GM20000 (cell line): Measurements from ENCODE around the gene LRRC53.

Experiments
- DNase-seq: peaks from one replicate; pipeline ENCODE4 v3.0.0; 2012; ENCODE audit warnings: low spot score
- TF ChIP-seq, protein P1 (sequence below): IDR thresholded peaks from 2 replicates; pipeline ENCODE4 v1.5.1; 2012; ENCODE audit warnings: mild to moderate bottlenecking, control low read depth; ENCODE audit errors: extremely low read depth, missing control alignments

LRRC53 gene

DNA sequence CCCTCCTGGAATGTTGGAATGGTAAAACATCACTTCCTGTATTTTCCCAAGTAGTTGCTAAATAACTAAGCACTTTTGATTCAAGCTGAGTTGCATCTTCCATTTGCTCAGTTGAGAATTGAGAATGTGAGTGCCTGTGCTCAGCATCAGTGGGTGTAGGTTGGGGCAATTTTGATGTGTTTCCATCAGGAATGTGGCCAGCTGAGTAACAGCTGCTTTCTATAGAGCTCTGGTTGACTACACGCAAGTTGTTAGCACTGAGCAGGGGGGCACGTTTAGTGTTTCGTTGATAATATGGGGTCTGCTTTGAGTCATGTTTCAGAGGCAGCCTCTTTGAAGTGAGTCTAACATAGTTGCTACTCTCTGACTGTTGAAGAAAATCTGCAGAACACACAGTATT is 41.5 kb downstream of the LRRC53 start:
- TF ChIP-seq, protein P1, sequence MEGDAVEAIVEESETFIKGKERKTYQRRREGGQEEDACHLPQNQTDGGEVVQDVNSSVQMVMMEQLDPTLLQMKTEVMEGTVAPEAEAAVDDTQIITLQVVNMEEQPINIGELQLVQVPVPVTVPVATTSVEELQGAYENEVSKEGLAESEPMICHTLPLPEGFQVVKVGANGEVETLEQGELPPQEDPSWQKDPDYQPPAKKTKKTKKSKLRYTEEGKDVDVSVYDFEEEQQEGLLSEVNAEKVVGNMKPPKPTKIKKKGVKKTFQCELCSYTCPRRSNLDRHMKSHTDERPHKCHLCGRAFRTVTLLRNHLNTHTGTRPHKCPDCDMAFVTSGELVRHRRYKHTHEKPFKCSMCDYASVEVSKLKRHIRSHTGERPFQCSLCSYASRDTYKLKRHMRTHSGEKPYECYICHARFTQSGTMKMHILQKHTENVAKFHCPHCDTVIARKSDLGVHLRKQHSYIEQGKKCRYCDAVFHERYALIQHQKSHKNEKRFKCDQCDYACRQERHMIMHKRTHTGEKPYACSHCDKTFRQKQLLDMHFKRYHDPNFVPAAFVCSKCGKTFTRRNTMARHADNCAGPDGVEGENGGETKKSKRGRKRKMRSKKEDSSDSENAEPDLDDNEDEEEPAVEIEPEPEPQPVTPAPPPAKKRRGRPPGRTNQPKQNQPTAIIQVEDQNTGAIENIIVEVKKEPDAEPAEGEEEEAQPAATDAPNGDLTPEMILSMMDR, result no peak
- DNase-seq, result no peak

DNA sequence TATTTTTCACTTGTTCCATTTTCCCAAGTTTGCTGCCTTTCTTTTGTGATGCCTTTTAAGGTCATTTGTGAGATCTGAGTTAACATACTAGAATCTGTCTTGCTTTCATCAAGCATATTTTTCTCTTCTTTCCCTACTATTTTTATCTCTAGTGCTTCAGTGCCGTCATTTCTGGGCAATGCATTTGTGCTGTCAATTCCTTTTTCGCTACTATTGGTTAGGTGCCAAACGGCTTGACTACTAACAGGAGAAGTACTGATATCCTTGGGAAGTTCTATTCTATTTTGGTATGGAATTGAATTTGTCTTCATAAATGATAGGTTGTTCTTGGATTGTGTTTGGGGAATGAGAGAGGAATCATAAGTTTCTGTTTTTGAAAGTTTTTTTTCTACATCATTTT is 42.2 kb downstream of the LRRC53 start:
- TF ChIP-seq, protein P1, result no peak
- no peak for DNase-seq

DNA sequence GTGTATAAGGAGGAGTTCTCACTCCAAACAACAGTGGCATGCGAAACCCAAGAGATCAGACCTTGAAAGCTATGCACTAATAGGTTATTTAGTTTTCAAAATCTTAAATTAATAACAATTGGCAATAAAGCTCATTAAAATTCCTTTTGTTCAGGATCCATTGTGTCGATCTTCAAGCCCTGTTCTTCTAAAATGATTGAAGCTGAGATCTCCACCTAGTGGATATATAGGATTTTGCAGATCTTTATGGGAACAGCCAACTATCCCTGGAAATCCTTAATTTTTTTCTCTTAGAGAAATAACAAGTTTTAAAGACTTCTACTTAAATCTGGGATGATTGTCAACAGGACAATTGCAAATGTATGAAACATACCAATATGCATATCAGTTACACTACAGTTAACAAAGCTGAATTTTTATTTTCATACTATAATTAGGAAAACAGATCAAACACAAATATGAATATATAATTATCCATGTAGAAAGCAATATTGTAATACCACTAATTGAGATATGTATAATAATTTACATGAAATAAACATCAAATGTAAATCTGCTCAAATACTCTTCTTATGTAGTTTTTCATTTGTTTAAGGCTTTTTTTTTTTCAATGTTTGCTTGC is 43.3 kb downstream of the LRRC53 start:
- DNase-seq, result peak; percentile 50
- TF ChIP-seq, protein P1, result peak; percentile 17

DNA sequence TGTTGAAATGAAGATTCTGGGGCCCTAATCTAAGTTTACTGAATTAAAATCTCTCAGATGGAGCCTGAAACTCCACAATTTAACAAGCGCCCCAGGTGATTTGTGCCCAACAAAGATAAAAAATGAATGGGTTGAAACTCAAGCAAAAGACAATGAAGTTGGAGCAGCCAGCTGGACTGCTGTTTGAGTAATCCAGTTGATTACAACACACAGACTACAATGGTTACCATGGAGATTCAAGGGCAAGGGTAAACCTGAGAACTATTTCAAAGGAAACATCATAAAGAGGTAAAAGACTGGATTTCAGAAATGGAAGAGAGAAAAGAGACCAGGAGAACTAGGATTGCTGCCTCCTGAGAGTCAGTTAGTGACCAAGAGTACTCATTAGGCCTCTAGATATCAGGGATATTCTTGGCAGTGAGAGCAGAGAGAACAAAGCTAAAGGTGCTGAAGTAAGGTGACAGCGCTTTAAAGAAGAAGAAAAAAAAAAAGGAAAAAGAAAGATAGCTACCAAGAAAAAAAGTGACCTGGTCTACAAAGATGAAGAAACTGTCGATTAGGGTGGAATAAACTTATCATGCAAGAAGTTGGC is 44.5 kb downstream of the LRRC53 start:
- DNase-seq, result no peak
- TF ChIP-seq, protein P1, result no peak

- no peak for DNase-seq
- TF ChIP-seq, protein P1, result no peak
These were observed 47.2 kb downstream of the LRRC53 start for GRCh38 chr1:74465193-74465681.

GRCh38 chr1:74464037-74464436 is 48.4 kb downstream of the LRRC53 start:
- TF ChIP-seq, protein P1, result no peak
- no peak for DNase-seq

DNA sequence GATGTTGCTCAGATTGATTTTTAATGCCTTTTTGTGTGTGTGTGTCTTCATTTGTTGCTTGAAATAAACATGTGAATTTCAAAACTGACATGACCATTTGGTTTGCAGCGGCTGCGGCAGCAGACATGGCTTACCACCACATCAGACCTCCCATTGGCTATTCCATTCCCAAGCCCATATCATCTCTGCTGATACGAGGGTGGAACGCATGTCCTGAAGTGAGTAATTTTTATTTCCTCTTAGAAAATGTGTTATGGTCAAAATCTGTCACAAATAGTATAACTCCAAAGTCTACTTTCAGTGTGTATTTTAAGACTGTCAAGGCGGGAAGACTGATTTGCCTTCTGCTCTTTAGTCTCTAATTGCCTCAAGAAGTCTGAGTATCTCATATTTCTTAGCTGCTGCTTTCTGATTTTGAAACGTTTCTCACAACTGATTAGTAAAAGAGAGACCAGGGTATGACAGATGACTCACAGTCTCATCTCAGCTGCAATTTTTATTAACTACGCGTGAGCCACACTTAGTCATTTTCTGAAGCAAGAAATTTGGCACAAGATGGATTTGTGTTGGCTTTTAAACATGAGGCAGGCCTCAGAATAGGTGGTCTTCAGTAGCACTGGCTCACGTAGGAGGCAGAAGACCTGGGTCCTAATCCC is 49.0 kb downstream of the LRRC53 start:
- TF ChIP-seq, protein P1, result no peak
- peak; percentile 16 for DNase-seq
